GM06990 (cell line): ENCODE measurements around the gene SDHD.

Source experiments
- DNase-seq: peaks from one replicate; pipeline ENCODE4 v3.0.0-alpha.2; 2011; ENCODE audit not compliant: insufficient read length; ENCODE audit errors: extremely low read depth
- H3K27me3 ChIP-seq: replicated peaks from 2 replicates; pipeline ENCODE4 v1.6.0; 2011; ENCODE audit warnings: low read length; ENCODE audit not compliant: control insufficient read depth, insufficient read depth
- H3K36me3 ChIP-seq: 2 replicates; pipeline ENCODE4 v1.5.1; 2011; ENCODE audit warnings: low read length; ENCODE audit not compliant: control insufficient read depth, insufficient read depth
- H3K4me3 ChIP-seq: replicated peaks from 2 replicates; pipeline ENCODE4 v1.5.1; 2011; ENCODE audit warnings: low read depth, mild to moderate bottlenecking, control low read depth, low read length
- CTCF ChIP-seq: IDR thresholded peaks from 2 replicates; pipeline ENCODE4 v1.5.1; 2011; ENCODE audit warnings: low read length, control low read depth, mild to moderate bottlenecking, inconsistent platforms; ENCODE audit not compliant: insufficient read depth, poor library complexity, severe bottlenecking

Gene SDHD

DNA sequence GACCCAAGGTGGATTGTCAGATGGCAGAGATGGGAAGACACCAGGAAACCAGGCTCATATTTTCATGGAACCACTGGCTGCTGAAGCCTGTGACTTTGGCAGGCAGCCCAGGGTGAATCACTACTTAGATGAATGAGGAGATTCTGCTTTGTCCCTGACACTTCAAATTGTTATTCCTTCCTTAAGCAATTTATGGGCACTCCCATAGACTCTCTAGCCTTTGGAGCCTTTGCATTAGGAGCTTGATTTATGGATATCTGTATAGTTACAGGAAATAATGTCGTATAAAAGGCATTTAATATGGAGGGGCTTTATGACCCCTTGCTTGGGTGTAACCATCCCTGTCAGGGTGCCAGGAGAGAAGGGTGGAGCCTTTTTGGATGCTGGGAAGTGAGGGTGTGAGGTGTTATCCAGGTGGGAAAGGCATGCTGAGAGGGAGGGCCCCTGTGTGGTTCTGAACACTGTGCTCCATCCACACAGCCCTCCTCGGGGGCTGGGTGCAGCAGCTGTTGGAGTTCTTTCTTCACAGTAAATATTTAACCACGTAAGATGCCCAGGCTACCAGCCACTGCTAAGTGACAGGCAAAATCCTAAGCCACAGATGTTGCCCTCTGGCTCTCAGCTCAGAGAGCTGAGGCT lies 41.9 kb downstream of the SDHD start:
- no peak for TF ChIP-seq CTCF
- no peaks in the 10 kb centered on the region for H3K36me3 ChIP-seq
- DNase-seq: no peak
- no peaks in the 10 kb centered on the region for H3K27me3 ChIP-seq
- no peak overlapping the region for H3K4me3 ChIP-seq

GRCh38 chr11:112129656-112130055 lies 43.0 kb downstream of the SDHD start:
- Histone ChIP-seq H3K36me3 (no peaks in the 10 kb centered on the region), H3K4me3 (no peak overlapping the region), H3K27me3 (no peaks in the 10 kb centered on the region)
- DNase-seq: no peak
- no peak for TF ChIP-seq CTCF

DNA sequence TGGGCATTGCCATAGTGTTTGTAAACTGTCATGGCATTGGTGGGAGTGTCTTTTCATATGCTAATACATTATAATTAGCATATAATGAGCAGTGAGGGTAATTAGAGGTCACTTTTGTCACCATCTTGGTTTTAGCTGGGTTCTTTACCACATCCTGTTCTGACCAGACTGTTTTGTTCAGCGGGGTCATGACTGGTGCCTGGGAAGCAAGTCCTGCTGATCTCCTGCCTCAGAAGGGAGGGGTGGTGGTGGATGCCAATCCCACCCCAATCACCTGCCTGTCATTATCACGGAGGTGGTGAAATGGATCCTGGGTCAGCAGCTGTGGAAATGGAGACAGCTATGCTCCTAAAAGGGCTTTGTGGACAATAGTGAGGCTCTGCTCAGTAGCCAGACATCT lies 46.1 kb downstream of the SDHD start:
- no peak for DNase-seq
- no peak for TF ChIP-seq CTCF
- Histone ChIP-seq H3K36me3 (no peaks in the 10 kb centered on the region), H3K27me3 (no peaks in the 10 kb centered on the region), H3K4me3 (no peak overlapping the region)

DNA sequence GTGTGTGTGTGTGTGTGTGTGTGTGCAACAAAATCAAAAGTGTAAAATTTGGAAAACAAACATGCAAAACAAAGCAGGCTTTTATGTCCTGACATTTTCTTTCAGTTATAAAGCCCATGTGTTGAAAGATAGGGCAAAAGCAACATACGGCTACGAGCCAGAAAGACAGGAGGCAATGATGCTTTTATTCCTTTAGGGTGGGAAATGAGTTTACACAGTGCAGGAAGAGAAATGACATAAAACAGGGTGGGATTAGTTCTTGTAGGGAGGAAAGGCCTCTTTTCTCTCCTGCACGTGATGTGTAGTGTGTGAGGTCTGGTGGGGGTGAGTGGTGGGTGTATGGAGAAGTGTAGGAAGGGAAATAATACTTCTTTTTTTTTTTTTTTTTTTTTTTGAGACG lies 47.8 kb downstream of the SDHD start:
- no peak for DNase-seq
- H3K4me3 ChIP-seq: no peak overlapping the region
- no peaks in the 10 kb centered on the region for H3K36me3 ChIP-seq
- no peak for TF ChIP-seq CTCF
- no peaks in the 10 kb centered on the region for H3K27me3 ChIP-seq

DNA sequence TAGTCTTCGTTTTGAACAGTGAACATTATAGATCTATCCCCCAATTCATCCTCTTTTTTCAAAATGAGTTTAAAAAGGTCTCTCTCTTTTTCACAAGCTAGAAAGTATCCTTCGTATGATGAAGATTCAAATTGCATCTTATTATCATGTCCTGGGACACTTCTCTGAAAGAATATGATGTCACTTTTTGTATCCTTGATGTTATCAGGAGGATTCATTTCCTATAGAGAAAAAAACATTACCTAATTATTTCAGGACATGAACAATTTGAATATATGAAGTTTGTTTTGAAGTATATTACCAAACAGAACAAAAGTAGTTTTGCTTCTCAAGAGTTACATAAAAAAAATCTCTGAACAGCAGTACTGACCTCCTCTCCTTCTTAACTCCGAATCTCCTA lies 56.9 kb downstream of the SDHD start:
- no peak for TF ChIP-seq CTCF
- H3K27me3 ChIP-seq: no peaks in the 10 kb centered on the region
- no peak overlapping the region for H3K4me3 ChIP-seq
- H3K36me3 ChIP-seq: no peaks in the 10 kb centered on the region
- DNase-seq: no peak
